Adrenal gland (tissue), 5 donors: Measurements from ENCODE around the gene RAB27B.

Source experiments
- CTCF ChIP-seq, 6 experiments: fragments of 450-650 bp in 4 of 6; fragments of 200-600 bp in 2 of 6; sonication (generic) in 1 of 6; IDR thresholded peaks; 1 replicate in 5 of 6; 2 replicates in 1 of 6; pipeline versions ENCODE4 v1.5.1 to v1.8.0; 2016 to 2021; ENCODE audit warnings: antibody characterized with exemption in 6 of 6, mild to moderate bottlenecking in 2 of 6, moderate library complexity in 1 of 6
- POLR2A ChIP-seq, 2 donors: fragments of 450-650 bp; IDR thresholded peaks; one replicate each; pipeline ENCODE4 v1.6.1; 2017; ENCODE audit warnings: antibody characterized with exemption in 2 of 2, mild to moderate bottlenecking in 2 of 2, moderate library complexity in 1 of 2
- donor health status: DM: no; HTN: no; CAD: no.

- no peak for TF ChIP-seq CTCF (IDR thresholded peaks at IDR 0.05)
- no peak for TF ChIP-seq POLR2A (IDR thresholded peaks at IDR 0.05)
Observed at GRCh38 chr18:54794823-54795222, 33.5 kb upstream of the RAB27B start.
